HG03108 (cell line): ENCODE measurements around the gene VSTM2B.

Source experiments
- ATAC-seq: cut with Tn5 transposase; IDR thresholded peaks from one replicate; pipeline ENCODE4 v1.9.1; 2021; ENCODE audit warnings: moderate library complexity; ENCODE audit not compliant: unreplicated experiment

Gene VSTM2B

GRCh38 chr19:29563486-29564101 lies 37.8 kb downstream of the VSTM2B start:
- no peak for ATAC-seq

GRCh38 chr19:29564574-29565005 lies 38.8 kb downstream of the VSTM2B start:
- no peak for ATAC-seq

DNA sequence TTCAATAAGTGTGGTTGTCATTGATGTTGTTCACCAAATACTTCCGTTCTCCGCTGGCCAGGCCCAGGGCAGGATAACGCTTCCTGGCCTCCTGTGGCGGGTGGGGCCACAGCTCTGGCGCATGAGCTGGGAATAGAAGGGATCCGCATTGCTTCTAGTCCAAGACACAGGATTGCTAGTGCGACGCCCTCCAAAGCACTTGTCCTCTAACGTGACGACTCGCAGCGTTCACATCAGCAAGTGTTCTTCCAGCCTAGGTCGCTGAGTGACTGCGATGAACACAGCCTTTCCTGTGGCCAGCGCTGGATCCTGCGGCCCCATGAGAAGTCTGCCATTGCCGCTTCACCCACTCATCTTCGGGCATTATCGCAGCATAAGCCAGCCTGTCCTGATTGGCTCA lies 39.4 kb downstream of the VSTM2B start:
- ATAC-seq, result no peak

GRCh38 chr19:29566496-29567054 lies 40.8 kb downstream of the VSTM2B start:
- ATAC-seq, result no peak

- ATAC-seq, result no peak
Observed at GRCh38 chr19:29567366-29567915, 41.6 kb downstream of the VSTM2B start.

DNA sequence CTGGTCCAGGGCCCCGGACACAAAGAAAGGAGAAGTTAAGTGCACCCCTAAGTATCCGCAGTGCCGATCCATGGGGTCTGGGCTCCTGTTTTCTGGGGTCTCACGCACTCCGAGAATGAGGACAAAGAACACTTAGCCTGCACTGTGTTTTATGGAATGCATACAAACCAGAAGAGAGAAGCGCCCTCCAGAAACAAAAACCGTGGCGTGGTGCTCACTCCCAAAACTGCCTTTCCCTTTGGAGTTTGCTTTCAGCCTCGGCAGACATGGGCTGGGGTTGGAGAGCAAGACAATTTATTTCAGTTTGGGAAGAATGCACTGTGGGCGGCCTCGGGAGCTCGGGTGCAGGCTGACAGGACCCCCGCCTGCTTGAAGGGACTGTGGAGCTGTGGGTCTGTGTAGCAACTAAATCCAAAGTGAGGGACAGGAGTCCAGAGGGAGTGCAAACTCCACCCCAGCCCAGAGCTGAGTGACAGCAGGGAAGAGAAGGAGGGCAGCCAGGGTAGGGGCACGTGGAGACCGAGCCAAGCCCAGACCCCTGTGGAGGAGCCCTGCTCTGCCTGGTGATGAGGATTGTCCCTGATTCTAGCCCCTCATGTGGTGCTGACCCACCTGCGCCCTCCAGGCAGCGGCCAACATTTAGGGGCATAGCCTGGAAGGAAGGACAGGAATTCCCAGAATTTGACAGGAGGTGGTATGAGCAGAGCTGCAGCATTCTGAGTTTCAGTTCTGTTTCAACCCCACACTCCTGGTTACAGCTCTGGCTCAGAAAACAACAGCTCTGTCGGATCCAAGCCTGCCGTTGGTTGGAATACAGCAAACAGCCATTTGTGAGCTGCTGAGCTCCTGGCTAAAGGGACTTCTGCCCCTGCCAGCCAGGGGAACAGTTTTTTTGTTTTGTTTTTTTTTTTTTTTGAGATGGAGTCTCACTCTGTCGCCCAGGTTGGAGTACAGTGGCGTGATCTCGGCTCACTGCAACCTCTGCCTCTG lies 42.5 kb downstream of the VSTM2B start:
- ATAC-seq, result no peak

DNA sequence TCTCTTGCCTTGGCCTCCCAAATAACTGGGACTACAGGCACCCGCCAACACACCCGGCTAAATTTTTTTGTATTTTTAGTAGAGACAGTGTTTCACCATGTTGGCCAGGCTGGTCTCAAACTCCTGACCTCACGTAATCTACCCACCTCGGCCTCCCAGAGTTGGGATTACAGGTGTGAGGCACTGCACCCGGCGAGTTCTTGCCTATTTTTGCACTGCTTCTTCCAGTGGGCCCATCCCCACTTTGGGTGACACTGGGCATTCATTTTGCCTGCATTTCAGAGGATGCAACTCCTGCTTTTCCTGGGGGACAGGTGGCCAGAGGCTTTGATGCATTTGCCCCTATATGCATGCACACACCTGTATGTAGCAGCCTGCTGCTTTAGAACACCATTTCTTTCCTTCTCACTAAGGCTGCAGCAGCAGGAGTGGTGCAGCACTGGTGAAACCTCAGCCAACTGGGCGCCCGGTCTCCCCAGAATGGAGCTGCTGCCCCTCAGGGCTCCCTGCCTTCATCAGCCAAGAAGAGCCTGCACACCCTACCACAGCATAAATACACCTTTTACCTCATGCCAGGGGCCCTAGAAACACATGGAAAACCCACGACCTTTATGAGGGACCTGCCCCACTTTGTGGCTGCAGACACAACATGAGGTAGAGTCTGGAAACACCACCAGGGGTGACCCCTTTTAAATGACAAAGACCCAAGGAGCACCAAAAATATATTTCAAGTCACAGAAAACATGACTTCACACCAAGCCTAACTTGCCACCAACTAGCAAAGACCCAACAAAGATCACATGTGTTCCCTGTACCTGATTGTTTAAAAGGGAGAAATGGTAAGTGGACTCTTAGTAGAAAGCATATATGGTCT lies 43.5 kb downstream of the VSTM2B start:
- ATAC-seq, result no peak

DNA sequence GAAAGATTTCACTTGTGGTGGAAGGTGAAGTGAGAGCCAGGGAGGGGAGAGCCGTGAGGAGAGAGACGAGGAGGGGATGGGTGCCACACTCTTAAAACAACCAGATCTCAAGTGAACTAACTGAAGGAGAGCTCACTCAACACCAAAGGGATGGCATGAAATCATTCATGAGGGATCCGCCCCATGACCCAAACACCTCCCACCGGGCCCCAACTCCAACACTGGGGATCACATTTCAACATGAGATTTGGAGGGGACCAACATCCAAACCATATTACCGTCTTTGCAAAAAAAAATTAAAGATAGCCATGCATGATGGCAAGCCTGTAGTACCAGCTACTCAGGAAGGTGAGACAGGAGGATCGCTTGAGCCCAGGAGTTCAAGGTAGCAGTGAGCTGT lies 45.4 kb downstream of the VSTM2B start:
- no peak for ATAC-seq

- no peak for ATAC-seq
Observed at GRCh38 chr19:29573486-29573885, 47.7 kb downstream of the VSTM2B start.

DNA sequence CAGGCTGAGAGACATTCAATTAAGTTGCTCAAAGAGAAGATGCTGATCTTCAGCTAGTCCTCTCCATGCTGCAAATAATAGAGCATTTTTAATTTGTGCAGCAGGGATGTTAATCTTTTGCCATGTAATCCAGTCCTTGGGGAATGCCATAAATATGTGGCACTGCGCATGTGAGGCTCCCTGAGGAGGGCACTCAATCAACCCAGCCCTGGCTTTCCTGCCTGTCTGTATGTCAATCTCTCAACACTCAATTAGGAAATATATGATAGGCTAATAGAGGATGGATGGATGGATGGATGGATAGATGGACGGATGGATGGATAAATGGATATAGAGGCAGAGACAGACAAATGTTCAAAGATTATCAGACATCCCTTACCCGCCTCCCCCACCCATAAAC lies 48.7 kb downstream of the VSTM2B start:
- no peak for ATAC-seq

- ATAC-seq, result no peak
Observed at GRCh38 chr19:29576046-29576606, 50.3 kb downstream of the VSTM2B start.

DNA sequence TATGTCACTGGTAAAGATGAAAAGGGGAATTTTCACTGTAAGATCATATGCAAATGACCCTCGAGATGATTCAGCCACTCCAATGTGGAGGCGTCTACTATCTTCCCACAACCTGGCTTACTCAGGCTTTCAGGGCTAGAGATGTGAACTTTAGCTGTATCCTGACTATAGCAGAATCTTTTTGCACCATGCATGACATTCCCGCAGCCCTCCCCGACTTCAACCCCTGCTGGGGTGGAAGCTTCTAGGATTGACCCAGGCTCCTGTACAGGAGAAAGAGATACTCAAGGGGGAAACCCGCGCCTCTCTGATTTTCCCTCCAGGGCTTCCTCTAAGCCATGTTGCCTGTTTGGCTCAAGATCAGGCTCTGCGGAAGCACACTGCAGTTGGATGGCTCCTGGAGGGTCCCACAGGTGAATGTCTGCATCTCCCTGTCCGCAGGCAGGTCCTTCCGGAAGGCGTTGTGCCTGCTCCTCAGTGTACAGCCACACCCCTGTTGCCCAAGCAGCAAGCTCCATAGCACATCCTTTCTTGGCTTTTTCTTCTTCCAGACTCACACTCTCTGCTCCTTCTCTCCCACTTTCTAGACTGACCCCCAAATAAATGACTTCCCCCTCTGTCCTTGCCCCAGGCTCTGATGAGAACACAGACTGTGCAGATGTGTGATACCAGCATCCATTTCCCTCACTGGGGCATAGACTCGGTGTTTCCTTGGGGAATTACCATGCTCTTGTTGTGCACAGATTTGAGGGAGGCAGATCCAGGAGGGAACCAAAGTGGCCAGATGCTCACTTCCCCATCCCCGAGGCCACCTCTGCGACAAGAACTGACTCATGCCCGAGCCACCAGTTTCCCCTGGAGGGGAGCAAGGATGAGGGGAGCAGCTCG lies 51.2 kb downstream of the VSTM2B start:
- ATAC-seq, result no peak

DNA sequence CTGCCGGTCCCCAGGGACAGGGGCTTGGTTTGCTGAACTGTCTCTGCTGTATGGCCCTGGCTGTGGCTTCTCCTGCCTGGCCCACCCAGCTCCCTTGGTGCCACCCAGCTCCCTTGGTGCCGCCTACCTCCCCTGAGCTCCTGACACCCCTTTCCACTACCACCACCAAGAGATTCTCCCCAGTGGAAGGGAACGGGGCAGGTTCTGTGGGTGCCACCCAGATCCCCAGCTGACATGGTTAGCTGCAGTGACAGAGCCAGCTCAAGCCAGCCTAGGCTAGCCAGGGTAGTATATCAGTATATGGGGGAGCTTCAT lies 51.8 kb downstream of the VSTM2B start:
- no peak for ATAC-seq

- no peak for ATAC-seq
Observed at GRCh38 chr19:29578349-29578748, 52.6 kb downstream of the VSTM2B start.

DNA sequence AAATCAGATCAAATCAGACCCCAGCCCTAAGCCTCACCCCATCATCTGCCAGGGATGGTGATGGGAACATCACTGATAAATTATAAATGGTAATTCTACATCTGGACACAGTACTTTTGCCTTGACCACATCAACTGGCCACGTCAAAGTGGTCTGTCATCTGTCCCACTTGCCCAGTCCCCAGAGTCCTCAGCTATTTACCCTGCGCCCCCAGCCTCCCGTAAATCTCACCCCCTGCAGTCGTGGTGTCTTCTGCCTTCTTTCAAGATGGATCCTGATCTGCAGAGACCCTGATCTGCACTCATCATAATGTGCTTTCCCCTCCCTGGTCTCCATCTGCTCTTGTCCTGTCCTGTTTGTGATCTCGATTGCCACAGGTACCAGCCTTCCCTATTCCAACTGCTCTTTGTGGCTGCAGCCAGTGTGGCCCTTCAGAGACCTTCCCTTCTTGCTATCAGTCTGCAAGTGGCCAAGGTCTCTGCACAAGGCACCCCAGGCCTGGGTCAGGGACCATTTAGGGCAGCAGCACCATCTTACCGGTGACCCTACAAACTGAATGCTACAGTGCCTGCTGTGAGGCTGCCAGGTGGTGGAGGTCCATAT lies 53.6 kb downstream of the VSTM2B start:
- ATAC-seq, result no peak

DNA sequence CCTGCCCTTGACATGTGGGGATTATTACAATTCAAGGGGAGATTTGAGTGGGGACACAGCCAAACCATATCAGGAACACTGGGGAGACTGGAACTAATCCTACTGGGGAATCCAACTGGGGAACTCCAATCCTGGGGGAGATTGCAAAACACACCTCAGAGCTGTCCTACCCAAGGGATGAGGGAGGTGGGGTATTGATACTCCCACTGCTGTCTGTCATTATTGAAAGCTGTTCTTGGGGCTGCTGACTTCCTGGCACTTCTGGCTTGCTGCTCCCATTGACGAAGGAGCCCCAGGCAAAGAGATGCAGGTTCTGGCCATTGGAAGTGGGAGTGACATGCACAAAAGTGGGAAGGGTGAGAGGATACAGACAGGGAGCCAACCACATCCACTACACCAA lies 55.6 kb downstream of the VSTM2B start:
- no peak for ATAC-seq

- no peak for ATAC-seq
Observed at GRCh38 chr19:29583196-29583999, 57.6 kb downstream of the VSTM2B start.

DNA sequence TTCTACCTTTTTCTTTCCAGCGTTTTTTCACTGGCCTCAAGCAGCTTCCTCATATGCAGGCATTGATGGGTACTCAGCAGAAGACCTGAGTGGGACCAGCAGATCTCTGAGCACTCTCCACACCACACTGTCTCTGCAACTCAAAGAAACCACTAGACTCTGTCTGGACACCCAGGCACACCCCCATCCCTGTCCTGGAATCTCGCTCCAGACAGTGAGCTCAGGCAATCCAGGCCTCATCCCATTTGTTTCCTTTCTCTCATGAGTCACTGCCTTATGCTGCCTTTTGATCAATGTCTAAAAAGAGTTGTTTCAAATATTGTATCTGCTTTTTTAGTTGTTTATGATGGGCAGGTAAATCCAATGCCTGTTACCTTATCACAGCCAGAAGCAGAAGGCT lies 60.6 kb downstream of the VSTM2B start:
- no peak for ATAC-seq
